H1 (cell line): ENCODE data around the gene ADAMTS16. TPM values are rescaled to one million over a fixed set of nuclear protein-coding genes. Genes with fewer than 3 reads are reported as not detected.

Experiments
- CTCF ChIA-PET: fragments of 300-600 bp; sonication (Branson Sonifier 250); formaldehyde crosslinking; loops from one replicate; lab custom pipeline; 2021; ENCODE audit not compliant: partially characterized antibody; lab: Charles Lee
- POLR2A ChIA-PET: fragments of 300-600 bp; sonication (Branson Sonifier 250); formaldehyde crosslinking; loops from one replicate; lab custom pipeline; 2021; ENCODE audit warnings: inconsistent platforms; ENCODE audit not compliant: partially characterized antibody; lab: Charles Lee
- DNase-seq, 2 experiments: peaks; one replicate each; pipeline versions ENCODE4 v3.0.0 to v3.0.0-alpha.2; 2010 to 2022; ENCODE audit warnings: low spot score in 2 of 2, low read depth in 1 of 2, mixed read lengths in 1 of 2
- FAIRE-seq: peaks from 2 replicates; lab custom pipeline; 2011; peaks lifted over from hg19 to GRCh38; lab: Jason Lieb, UNC
- H2AFZ ChIP-seq: 2 replicates; pipeline ENCODE4 v1.8.1; 2012; ENCODE audit warnings: low read length, inconsistent platforms
- H2AK5ac ChIP-seq: 2 replicates; pipeline ENCODE4 v1.6.1; 2013; ENCODE audit warnings: low read depth, low read length
- H2BK120ac ChIP-seq: replicated peaks from 2 replicates; pipeline ENCODE3; 2013; ENCODE audit warnings: low read depth, low read length, inconsistent platforms
- H2BK12ac ChIP-seq: 2 replicates; pipeline ENCODE4 v1.6.1; 2013; ENCODE audit warnings: low read depth, low read length
- H2BK15ac ChIP-seq: 2 replicates; pipeline ENCODE4 v1.6.1; 2013; ENCODE audit warnings: low read length
- H2BK20ac ChIP-seq: 2 replicates; pipeline ENCODE4 v1.6.1; 2013; ENCODE audit warnings: low read length
- H2BK5ac ChIP-seq: 2 replicates; pipeline ENCODE4 v1.6.1; 2013; ENCODE audit warnings: low read depth, low read length
- H3K14ac ChIP-seq: 2 replicates; pipeline ENCODE4 v1.6.1; 2013; ENCODE audit warnings: inconsistent platforms; ENCODE audit not compliant: insufficient read length
- H3K18ac ChIP-seq: 2 replicates; pipeline ENCODE4 v1.6.1; 2013; ENCODE audit warnings: low read length; ENCODE audit errors: extremely low read depth
- H3K23ac ChIP-seq: 2 replicates; pipeline ENCODE4 v1.6.1; 2013; ENCODE audit warnings: inconsistent platforms; ENCODE audit not compliant: insufficient read length
- H3K23me2 ChIP-seq: 2 replicates; pipeline ENCODE4 v1.6.1; 2013; ENCODE audit warnings: low read depth, low read length
- H3K27ac ChIP-seq: 2 replicates; pipeline ENCODE4 v1.6.1; 2011; ENCODE audit warnings: low read depth, low read length, inconsistent platforms
- H3K27me3 ChIP-seq, 4 experiments: replicated peaks in 1 of 4; 1 replicate in 1 of 4; 2 replicates in 3 of 4; pipeline versions ENCODE4 v1.6.1 to v1.8.1; 2011 to 2013; ENCODE audit warnings: low read length in 3 of 4, mild to moderate bottlenecking in 3 of 4, inconsistent platforms in 2 of 4, mixed read lengths in 2 of 4, moderate library complexity in 1 of 4; ENCODE audit not compliant: control insufficient read depth in 3 of 4, insufficient read depth in 3 of 4; ENCODE audit errors: extremely low read depth in 1 of 4
- H3K36me3 ChIP-seq, 4 experiments: 2 replicates each; pipeline versions ENCODE4 v1.6.1 to v1.8.1; 2011 to 2013; ENCODE audit warnings: mild to moderate bottlenecking in 4 of 4, low read length in 3 of 4, moderate library complexity in 2 of 4, control low read depth in 1 of 4, inconsistent platforms in 1 of 4; ENCODE audit not compliant: insufficient read depth in 4 of 4, control insufficient read depth in 2 of 4
- H3K4ac ChIP-seq: replicated peaks from 2 replicates; pipeline ENCODE3; 2013; ENCODE audit warnings: low read length, low read depth, mixed read lengths, inconsistent platforms; ENCODE audit not compliant: insufficient read length
- H3K4me1 ChIP-seq, 4 experiments: replicated peaks in 1 of 4; 1 replicate in 1 of 4; 2 replicates in 3 of 4; pipeline versions ENCODE4 v1.6.1 to v1.8.1; 2011 to 2013; ENCODE audit warnings: low read length in 3 of 4, inconsistent platforms in 2 of 4, mixed read lengths in 1 of 4; ENCODE audit not compliant: insufficient read depth in 4 of 4, control insufficient read depth in 3 of 4
- H3K4me2 ChIP-seq, 2 experiments: 2 replicates each; pipeline versions ENCODE4 v1.6.1 to v1.8.1; 2011 to 2013; ENCODE audit warnings: low read depth in 2 of 2, low read length in 2 of 2, control low read depth in 1 of 2, inconsistent platforms in 1 of 2, mild to moderate bottlenecking in 1 of 2; ENCODE audit not compliant: insufficient read depth in 1 of 2
- H3K4me3 ChIP-seq, 4 experiments: fragments of 200-600, 300-600 bp in 1 of 4; sonication (generic), shearing (Covaris generic), sonication (Bioruptor Twin) in 1 of 4; 2 replicates each; pipeline versions ENCODE4 v1.5.1 to v1.8.1; 2011 to 2016; ENCODE audit warnings: low read length in 4 of 4, low read depth in 3 of 4, control low read depth in 2 of 4, inconsistent platforms in 2 of 4, mild to moderate bottlenecking in 2 of 4, mixed read lengths in 1 of 4, moderate library complexity in 1 of 4; ENCODE audit not compliant: insufficient read depth in 2 of 4; ENCODE audit errors: extremely low read depth in 1 of 4
- H3K56ac ChIP-seq: replicated peaks from 2 replicates; pipeline ENCODE3; 2013; ENCODE audit warnings: low read depth, mild to moderate bottlenecking, mixed read lengths, low read length, inconsistent platforms; ENCODE audit not compliant: insufficient read length
- H3K79me1 ChIP-seq: 2 replicates; pipeline ENCODE4 v1.6.1; 2013; ENCODE audit warnings: low read depth, low read length, control low read depth
- H3K79me2 ChIP-seq, 2 experiments: 2 replicates each; pipeline versions ENCODE4 v1.6.1 to v1.8.1; 2012 to 2013; ENCODE audit warnings: low read length in 2 of 2, mild to moderate bottlenecking in 2 of 2, inconsistent platforms in 1 of 2; ENCODE audit not compliant: insufficient read depth in 2 of 2, control insufficient read depth in 1 of 2
- H3K9ac ChIP-seq, 4 experiments: replicated peaks in 1 of 4; 1 replicate in 1 of 4; 2 replicates in 3 of 4; pipeline versions ENCODE4 v1.6.1 to v1.8.1; 2011 to 2013; ENCODE audit warnings: low read depth in 3 of 4, low read length in 3 of 4, control low read depth in 2 of 4, mild to moderate bottlenecking in 2 of 4, moderate library complexity in 2 of 4, inconsistent platforms in 1 of 4; ENCODE audit errors: extremely low read depth in 1 of 4
- H3K9me3 ChIP-seq, 2 experiments: 2 replicates each; pipeline versions ENCODE4 v1.6.1 to v1.8.1; 2012 to 2013; ENCODE audit warnings: mild to moderate bottlenecking in 2 of 2, moderate library complexity in 2 of 2, control low read depth in 1 of 2, inconsistent platforms in 1 of 2, low read depth in 1 of 2, low read length in 1 of 2, mixed read lengths in 1 of 2; ENCODE audit not compliant: insufficient read depth in 2 of 2
- H4K20me1 ChIP-seq, 2 experiments: replicated peaks in 1 of 2; 2 replicates each; pipeline versions ENCODE3 to v1.8.1; 2011 to 2013; ENCODE audit warnings: inconsistent platforms in 2 of 2, low read length in 2 of 2, mild to moderate bottlenecking in 1 of 2; ENCODE audit not compliant: insufficient read depth in 2 of 2, control insufficient read depth in 1 of 2
- H4K5ac ChIP-seq: 2 replicates; pipeline ENCODE4 v1.6.1; 2013; ENCODE audit warnings: low read length, low read depth, mixed read lengths, inconsistent platforms; ENCODE audit not compliant: insufficient read length
- H4K8ac ChIP-seq: 2 replicates; pipeline ENCODE4 v1.8.0; 2013; ENCODE audit warnings: mild to moderate bottlenecking, moderate library complexity, low read length, inconsistent platforms; ENCODE audit not compliant: insufficient read depth; ENCODE audit errors: extremely low read depth
- H4K91ac ChIP-seq: replicated peaks from 2 replicates; pipeline ENCODE3; 2013; ENCODE audit warnings: low read length, mixed read lengths, inconsistent platforms; ENCODE audit not compliant: insufficient read length
- ASH2L ChIP-seq: fragments of 200-600, 300-600 bp; sonication (generic); IDR thresholded peaks from one replicate; pipeline ENCODE4 v1.7.1; 2017; ENCODE audit warnings: low read length
- BRCA1 ChIP-seq: IDR thresholded peaks from 2 replicates; pipeline ENCODE4 v1.6.1; 2012; ENCODE audit warnings: low read depth, low read length, improper control_type of control experiment
- CTBP2 ChIP-seq: IDR thresholded peaks from 2 replicates; pipeline ENCODE4 v1.7.0; 2011; ENCODE audit warnings: borderline replicate concordance, mild to moderate bottlenecking, moderate library complexity, mixed read lengths, low read length; ENCODE audit not compliant: insufficient read depth, insufficient read length
- GABPA ChIP-seq: IDR thresholded peaks from 2 replicates; pipeline ENCODE4 v1.6.1; 2011; ENCODE audit warnings: mild to moderate bottlenecking, low read length, moderate library complexity, borderline replicate concordance; ENCODE audit not compliant: insufficient read depth
- HDAC2 ChIP-seq, 2 experiments: fragments of 300-600 bp in 1 of 2; sonication (generic) in 1 of 2; IDR thresholded peaks; 2 replicates each; pipeline ENCODE4 v1.6.1; 2011 to 2012; ENCODE audit warnings: low read depth in 2 of 2, low read length in 2 of 2, mild to moderate bottlenecking in 2 of 2, moderate library complexity in 2 of 2, borderline replicate concordance in 1 of 2, inconsistent platforms in 1 of 2
- NANOG ChIP-seq: IDR thresholded peaks from 2 replicates; pipeline ENCODE4 v1.6.1; 2011; ENCODE audit warnings: low read length, low read depth, mild to moderate bottlenecking, inconsistent platforms; ENCODE audit not compliant: insufficient read depth, poor library complexity, severe bottlenecking
- POLR2A ChIP-seq, 2 experiments: IDR thresholded peaks; 1 replicate in 1 of 2; 2 replicates in 1 of 2; pipeline ENCODE4 v1.6.1; 2011; ENCODE audit warnings: low read depth in 2 of 2, low read length in 2 of 2, mild to moderate bottlenecking in 2 of 2; ENCODE audit errors: control extremely low read depth in 1 of 2
- POU5F1 ChIP-seq: IDR thresholded peaks from 2 replicates; pipeline ENCODE4 v1.6.1; 2011; ENCODE audit warnings: low read depth, mild to moderate bottlenecking, low read length, moderate library complexity
- RXRA ChIP-seq: IDR thresholded peaks from 2 replicates; pipeline ENCODE4 v1.6.1; 2011; ENCODE audit warnings: low read depth, mild to moderate bottlenecking, low read length, moderate library complexity; ENCODE audit not compliant: insufficient read depth
- SIX5 ChIP-seq: IDR thresholded peaks from 2 replicates; pipeline ENCODE4 v1.6.1; 2011; ENCODE audit warnings: mild to moderate bottlenecking, low read depth, low read length
- SP4 ChIP-seq: IDR thresholded peaks from 2 replicates; pipeline ENCODE4 v1.6.1; 2012; ENCODE audit warnings: low read length, inconsistent platforms
- SUZ12 ChIP-seq: fragments of 200-600 bp; sonication (generic); IDR thresholded peaks from 2 replicates; pipeline ENCODE4 v1.6.1; 2012; ENCODE audit warnings: mild to moderate bottlenecking, inconsistent platforms, low read length, moderate library complexity, mixed read lengths
- TBP ChIP-seq: IDR thresholded peaks from 2 replicates; pipeline ENCODE4 v1.6.1; 2011; ENCODE audit warnings: low read depth, low read length, improper control_type of control experiment
- TCF12 ChIP-seq: IDR thresholded peaks from 2 replicates; pipeline ENCODE4 v1.6.1; 2011; ENCODE audit warnings: low read depth, mild to moderate bottlenecking, low read length
- ZNF274 ChIP-seq: IDR thresholded peaks from 2 replicates; pipeline ENCODE4 v1.7.0; 2012; ENCODE audit warnings: low read length, borderline replicate concordance; ENCODE audit errors: extremely low read depth
- WGBS, 2 experiments: shearing (Covaris generic) in 1 of 2; methylation state at CpG; one replicate each; pipeline versions ENCODE4 v1.1.6 to v1.1.7; 2013 to 2015; ENCODE audit warnings: low lambda C conversion rate in 2 of 2, mixed read lengths in 2 of 2, inconsistent platforms in 1 of 2, low coverage in 1 of 2, missing lambda C conversion rate in 1 of 2; ENCODE audit not compliant: insufficient replicate concordance in 2 of 2, insufficient coverage in 1 of 2, insufficient read length in 1 of 2; ENCODE audit errors: extremely low coverage in 1 of 2, missing lambda C conversion rate in 1 of 2; 5-methylcytosine and 5-hydroxymethylcytosine counted together
- polyA plus RNA-seq, 7 experiments: library from polyadenylated mRNA; depleted of rRNA in 3 of 7; stranded (reverse) in 5 of 7; unstranded in 2 of 7; fragments of >200 nt in 5 of 7; fragments of 200-250 nt in 2 of 7; gene quantifications; 1 replicate in 5 of 7; 2 replicates in 1 of 7; 4 replicates in 1 of 7; pipeline versions ENCODE4 v1.2.1 to v1.2.3, GENCODE V29; 2011 to 2013; ENCODE audit warnings: missing spikeins in 2 of 7, mixed read lengths in 2 of 7
- total RNA-seq: library from RNA; stranded (reverse); fragmentation: NEBNext Ultra II Directional; extraction: Animal tissue kit (Norgen Biotek cat#: 25700); gene quantifications from 2 replicates; pipeline ENCODE4 v1.2.1, GENCODE V29; 2021

ADAMTS16 gene
- total and polyA plus RNA-seq, 2 of the 8 experiments (the other 6 are each of a cell fraction or from before 2014, with no cell fraction given) = 3.7 to 16.0 TPM

- peaks cover 0 to 14% (median 5%) of the 10 kb centered on the region in 4 experiments; a peak in 5 of 7 replicates for H3K4me1 ChIP-seq
- H3K27me3 ChIP-seq = no peaks in the 10 kb centered on the region
- FAIRE-seq (no peak), DNase-seq (no peak)
- H2BK120ac ChIP-seq = no peak overlapping the region
- H3K36me3 ChIP-seq = no peaks in the 10 kb centered on the region
- H3K9ac ChIP-seq = no peak overlapping the region
- H2AFZ ChIP-seq = no peak overlapping the region
- H3K14ac ChIP-seq = no peak overlapping the region
- no peak overlapping the region for H3K4ac ChIP-seq
- H4K5ac ChIP-seq = no peak overlapping the region
- no peak overlapping the region for H3K23ac ChIP-seq
- no peak overlapping the region for H3K4me2 ChIP-seq
- CTCF ChIA-PET = interaction anchor here (0.8 to 3.1 kb wide), 4 partner anchors 12 to 98 kb away, joined by 3 to 17 read pairs (median 4); no protein-coding TSS in a partner anchor
- H3K79me1 ChIP-seq = no peaks in the 10 kb centered on the region
- no peaks in the 10 kb centered on the region for H4K20me1 ChIP-seq
- no peak overlapping the region for H2BK20ac ChIP-seq
- POLR2A ChIA-PET = no interaction called here
- no peak overlapping the region for H4K91ac ChIP-seq
- H3K79me2 ChIP-seq = no peaks in the 10 kb centered on the region
- no peak overlapping the region for H3K27ac ChIP-seq
- H3K23me2 ChIP-seq = no peaks in the 10 kb centered on the region
- no peak overlapping the region for H3K56ac ChIP-seq
- H3K9me3 ChIP-seq = no peaks in the 10 kb centered on the region
- H2AK5ac ChIP-seq = no peak overlapping the region
- H2BK15ac ChIP-seq = no peak overlapping the region
- no peak overlapping the region for H4K8ac ChIP-seq
- no peak overlapping the region for H2BK12ac ChIP-seq
- no peak overlapping the region for H3K4me3 ChIP-seq
- H2BK5ac ChIP-seq = no peak overlapping the region
- H3K18ac ChIP-seq = no peak overlapping the region
- 91% methylated on average over 6 of the region's 6 CpGs; no CpG with 5 or more reads in 1 of the 2 experiments for WGBS, 2 experiments
- no peak for TF ChIP-seq RXRA
- TF ChIP-seq POU5F1 = no peak
- TF ChIP-seq POLR2A (IDR thresholded peaks at IDR 0.05; ENCODE audit: control extremely low read depth in 1 of 2, low read depth in 2 of 2, low read length in 2 of 2) = no peak
- TF ChIP-seq SP4 = no peak
- TF ChIP-seq BRCA1 = no peak
- no peak for TF ChIP-seq SUZ12
- no peak for TF ChIP-seq TBP
- no peak for TF ChIP-seq SIX5
- no peak for TF ChIP-seq ZNF274
- no peak for TF ChIP-seq NANOG
- no peak for TF ChIP-seq ASH2L
- no peak for TF ChIP-seq GABPA
- no peak for TF ChIP-seq TCF12
- no peak for TF ChIP-seq HDAC2 (IDR thresholded peaks at IDR 0.05; ENCODE audit: borderline replicate concordance in 1 of 2, low read depth in 2 of 2, low read length in 2 of 2)
- no peak for TF ChIP-seq CTBP2
These were observed 173.0 kb downstream of the ADAMTS16 start for GRCh38 chr5:5313101-5313635.
